ENCODE results near the gene RPTOR. TPM values are rescaled to one million over a fixed set of nuclear protein-coding genes. Genes with fewer than 3 reads are reported as not detected.

The RPTOR gene
- polyA plus RNA-seq, 1 donor (not counting 4 experiments of a cell fraction or from before 2014, with no cell fraction given): 4.0 TPM

GRCh38 chr17:80937462-80938381 lies 393.1 kb downstream of the RPTOR start:
- dilution Hi-C loops (cut with MboI; ENCODE audit: extremely low pct_ligation_motif_present, low sequenced_read_pairs): no loop called here
- no peak for FAIRE-seq

GRCh38 chr17:80938556-80938955 lies 393.9 kb downstream of the RPTOR start:
- Histone ChIP-seq H3K27ac (ENCODE audit: control insufficient read depth, insufficient read depth, low read length) (no peak overlapping the region), H2AFZ (ENCODE audit: control insufficient read depth, low read length) (no peak overlapping the region), H3K9me1 (ENCODE audit: control insufficient read depth, extremely low read depth, insufficient read depth, low read length) (no peaks in the 10 kb centered on the region), H3K9me3 (ENCODE audit: control insufficient read depth, low read depth, low read length) (no peaks in the 10 kb centered on the region), H3K9ac (ENCODE audit: control insufficient read depth, extremely low read depth, insufficient read depth, low read length) (no peak overlapping the region), H3K79me2 (ENCODE audit: control insufficient read depth, insufficient read depth, low read length) (no peaks in the 10 kb centered on the region), H3K4me2 (ENCODE audit: control insufficient read depth, extremely low read depth, insufficient read depth, low read depth, low read length) (no peak overlapping the region), H3K36me3 (ENCODE audit: control insufficient read depth in 2 of 2, extremely low read depth in 1 of 2, insufficient read depth in 2 of 2, low read length in 2 of 2) (peaks cover 0 to 1% of the 10 kb centered on the region in 2 experiments), H3K4me1 (ENCODE audit: control insufficient read depth, extremely low read depth, insufficient read depth, low read length) (peaks cover 3% of the 10 kb centered on the region), H3K27me3 (ENCODE audit: control insufficient read depth, extremely low read depth, insufficient read depth, low read length) (no peaks in the 10 kb centered on the region), H3K4me3 (ENCODE audit: control insufficient read depth in 2 of 3, extremely low read depth in 1 of 3, insufficient read depth in 2 of 3, low read depth in 1 of 3, low read length in 3 of 3) (no peak overlapping the region), H4K20me1 (ENCODE audit: control insufficient read depth, extremely low read depth, insufficient read depth, low read length) (peaks cover 5% of the 10 kb centered on the region)
- DNase-seq (ENCODE audit: low read depth, low spot score) (no peak), FAIRE-seq (no peak)
- TF ChIP-seq CTCF (optimal IDR thresholded peaks at IDR 0.05 in 1 of 3, IDR thresholded peaks at IDR 0.05 in 1 of 3, conservative IDR thresholded peaks at IDR 0.05 in 1 of 3; ENCODE audit: extremely low read depth in 1 of 3, insufficient read depth in 2 of 3, low read length in 3 of 3) (no peak), EZH2 (IDR thresholded peaks at IDR 0.05; ENCODE audit: low read length) (no peak)
- dilution Hi-C loops (cut with MboI; ENCODE audit: extremely low pct_ligation_motif_present, low sequenced_read_pairs): no loop called here

More at GRCh38 chr17:80937462-80938381, 393.1 kb downstream of the RPTOR start:
- peaks cover 5% of the 10 kb centered on the region for H4K20me1 ChIP-seq (ENCODE audit: control insufficient read depth, extremely low read depth, insufficient read depth, low read length)
- H3K4me2 ChIP-seq (ENCODE audit: control insufficient read depth, extremely low read depth, insufficient read depth, low read depth, low read length): no peak overlapping the region
- no peaks in the 10 kb centered on the region for H3K27me3 ChIP-seq (ENCODE audit: control insufficient read depth, extremely low read depth, insufficient read depth, low read length)
- no peak overlapping the region for H3K9ac ChIP-seq (ENCODE audit: control insufficient read depth, extremely low read depth, insufficient read depth, low read length)
- H3K9me1 ChIP-seq (ENCODE audit: control insufficient read depth, extremely low read depth, insufficient read depth, low read length): no peaks in the 10 kb centered on the region
- peaks cover 3% of the 10 kb centered on the region for H3K4me1 ChIP-seq (ENCODE audit: control insufficient read depth, extremely low read depth, insufficient read depth, low read length)
- TF ChIP-seq CTCF (optimal IDR thresholded peaks at IDR 0.05 in 1 of 3, IDR thresholded peaks at IDR 0.05 in 1 of 3, conservative IDR thresholded peaks at IDR 0.05 in 1 of 3; ENCODE audit: extremely low read depth in 1 of 3, insufficient read depth in 2 of 3, low read length in 3 of 3) (no peak), EZH2 (IDR thresholded peaks at IDR 0.05; ENCODE audit: low read length) (no peak)
- H3K79me2 ChIP-seq (ENCODE audit: control insufficient read depth, insufficient read depth, low read length): no peaks in the 10 kb centered on the region
- no peak for DNase-seq (ENCODE audit: low read depth, low spot score)
- no peaks in the 10 kb centered on the region for H3K9me3 ChIP-seq (ENCODE audit: control insufficient read depth, low read depth, low read length)
- H2AFZ ChIP-seq (ENCODE audit: control insufficient read depth, low read length): no peak overlapping the region
- H3K4me3 ChIP-seq (ENCODE audit: control insufficient read depth in 2 of 3, extremely low read depth in 1 of 3, insufficient read depth in 2 of 3, low read depth in 1 of 3, low read length in 3 of 3): no peak overlapping the region
- H3K36me3 ChIP-seq (ENCODE audit: control insufficient read depth in 2 of 2, extremely low read depth in 1 of 2, insufficient read depth in 2 of 2, low read length in 2 of 2): peaks cover 0 to 1% of the 10 kb centered on the region in 2 experiments
- H3K27ac ChIP-seq (ENCODE audit: control insufficient read depth, insufficient read depth, low read length): no peak overlapping the region

Measured in keratinocyte (primary cell).